Measurements from ENCODE around the gene PSMB9. TPM values are rescaled to one million over a fixed set of nuclear protein-coding genes. Genes with fewer than 3 reads are reported as not detected.

The PSMB9 gene
- total RNA-seq, 4 donors from 2014 or later: 9.1 to 31.0 (median 18.3) TPM

GRCh38 chr6:32842690-32843089 is 11.3 kb upstream of the PSMB9 start:
- TF ChIP-seq, protein P1, sequence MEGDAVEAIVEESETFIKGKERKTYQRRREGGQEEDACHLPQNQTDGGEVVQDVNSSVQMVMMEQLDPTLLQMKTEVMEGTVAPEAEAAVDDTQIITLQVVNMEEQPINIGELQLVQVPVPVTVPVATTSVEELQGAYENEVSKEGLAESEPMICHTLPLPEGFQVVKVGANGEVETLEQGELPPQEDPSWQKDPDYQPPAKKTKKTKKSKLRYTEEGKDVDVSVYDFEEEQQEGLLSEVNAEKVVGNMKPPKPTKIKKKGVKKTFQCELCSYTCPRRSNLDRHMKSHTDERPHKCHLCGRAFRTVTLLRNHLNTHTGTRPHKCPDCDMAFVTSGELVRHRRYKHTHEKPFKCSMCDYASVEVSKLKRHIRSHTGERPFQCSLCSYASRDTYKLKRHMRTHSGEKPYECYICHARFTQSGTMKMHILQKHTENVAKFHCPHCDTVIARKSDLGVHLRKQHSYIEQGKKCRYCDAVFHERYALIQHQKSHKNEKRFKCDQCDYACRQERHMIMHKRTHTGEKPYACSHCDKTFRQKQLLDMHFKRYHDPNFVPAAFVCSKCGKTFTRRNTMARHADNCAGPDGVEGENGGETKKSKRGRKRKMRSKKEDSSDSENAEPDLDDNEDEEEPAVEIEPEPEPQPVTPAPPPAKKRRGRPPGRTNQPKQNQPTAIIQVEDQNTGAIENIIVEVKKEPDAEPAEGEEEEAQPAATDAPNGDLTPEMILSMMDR (IDR thresholded peaks at IDR 0.05): no peak
- TF ChIP-seq POLR2A (IDR thresholded peaks at IDR 0.05): no peak
- no peaks in the 10 kb centered on the region for H3K9me3 ChIP-seq
- no peak for DNase-seq
- H3K4me3 ChIP-seq (replicated peaks in 1 of 3): peak overlapping the region in 1 of 3 donors; percentile 82
- WGBS, 2 donors: 73 to 88% methylated on average over 7 to 8 of the region's 8 CpGs
- H3K27ac ChIP-seq: peak overlapping the region in 1 of 3 donors; percentile 7
- intact Hi-C loops (cut with DNase I): no loop called here
- H3K4me1 ChIP-seq: peaks cover 6 to 23% of the 10 kb centered on the region in 2 donors
- H3K27me3 ChIP-seq: no peaks in the 10 kb centered on the region
- peaks cover 7 to 18% of the 10 kb centered on the region in 2 donors for H3K36me3 ChIP-seq

DNA sequence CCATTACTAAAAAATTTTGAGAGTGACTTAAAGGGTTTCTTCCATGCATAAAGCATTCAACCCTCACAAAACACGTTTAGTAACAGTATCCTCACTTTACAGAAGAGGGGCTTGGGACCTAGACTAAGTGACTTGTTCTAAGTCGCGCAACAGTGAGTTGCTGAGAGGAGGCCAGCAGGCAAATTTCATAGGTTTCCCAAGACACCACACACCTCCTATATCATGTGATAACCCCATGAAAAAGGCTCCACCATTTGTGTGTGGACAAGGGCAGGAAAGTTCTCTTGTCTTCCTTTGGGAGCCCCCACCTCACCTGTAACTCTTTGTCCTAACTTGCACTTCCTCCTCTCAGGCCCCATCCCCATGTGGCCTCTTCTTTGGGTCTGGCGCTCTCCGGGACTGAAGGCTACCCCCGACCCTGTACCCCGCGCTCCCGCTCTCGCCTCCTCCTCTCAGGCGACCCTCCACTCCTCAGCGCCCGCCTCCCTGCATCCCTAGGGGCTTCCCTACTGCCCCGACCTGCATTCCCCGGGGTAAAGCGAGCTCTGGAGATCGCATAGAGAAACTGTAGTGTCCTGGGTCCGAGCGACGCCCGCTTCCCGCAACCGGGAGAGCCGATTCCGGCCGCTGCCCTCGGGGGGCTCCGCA is 10.5 kb upstream of the PSMB9 start:
- peak; percentile 46 to 47 for DNase-seq
- Histone ChIP-seq H3K36me3 (peaks cover 11 to 18% of the 10 kb centered on the region in 2 donors), H3K27ac (peak overlapping the region; percentile 78 to 98 (median 89)), H3K27me3 (no peaks in the 10 kb centered on the region), H3K4me3 (replicated peaks in 1 of 3) (peak overlapping the region; percentile 25 to 82 (median 56)), H3K4me1 (peaks cover 3 to 20% of the 10 kb centered on the region in 2 donors), H3K9me3 (no peaks in the 10 kb centered on the region)
- intact Hi-C loops (cut with DNase I): no loop called here
- no peak for TF ChIP-seq POLR2A (IDR thresholded peaks at IDR 0.05)
- TF ChIP-seq, protein P1 (IDR thresholded peaks at IDR 0.05): no peak
- 5 to 8% methylated on average over 16 to 28 of the region's 28 CpGs for WGBS, 2 donors

- H3K27me3 ChIP-seq: no peaks in the 10 kb centered on the region
- H3K4me1 ChIP-seq: peaks cover 3 to 16% of the 10 kb centered on the region in 2 donors
- peak in 1 of 2 donors; percentile 81 for TF ChIP-seq POLR2A (IDR thresholded peaks at IDR 0.05)
- TF ChIP-seq, protein P1 (IDR thresholded peaks at IDR 0.05): peak in 4 of 6 experiments; percentile 31 to 35 (median 34)
- DNase-seq: peak; percentile 98
- intact Hi-C loops (cut with DNase I): no loop called here
- no peaks in the 10 kb centered on the region for H3K9me3 ChIP-seq
- WGBS, 2 donors: 0% methylated on average over 32 to 34 of the region's 40 CpGs
- H3K27ac ChIP-seq: peak within 1 kb of the TSS; percentile 78 to 98 (median 89)
- peaks cover 14 to 18% of the 10 kb centered on the region in 2 donors for H3K36me3 ChIP-seq
- peak within 1 kb of the TSS; percentile 25 to 82 (median 56) for H3K4me3 ChIP-seq (replicated peaks in 1 of 3)
Measured at GRCh38 chr6:32843979-32844838, 9.8 kb upstream of the PSMB9 start, which contains the start of gene PSMB8. Gene PSMB8 (minus strand): TSS chr6:32844047. CDS start chr6:32843996, 51 bp downstream.

- WGBS, 2 donors: 31 to 33% methylated on average over 16 to 19 of the region's 19 CpGs
Measured at GRCh38 chr6:32844839-32845383, 9.1 kb upstream of the PSMB9 start.

More at GRCh38 chr6:32844839-32845383, 9.1 kb upstream of the PSMB9 start:
- Histone ChIP-seq H3K9me3 (no peaks in the 10 kb centered on the region), H3K27ac (peak overlapping the region; percentile 78 to 98 (median 89)), H3K36me3 (peaks cover 14 to 20% of the 10 kb centered on the region in 2 donors), H3K27me3 (no peaks in the 10 kb centered on the region), H3K4me1 (peaks cover 3 to 15% of the 10 kb centered on the region in 2 donors), H3K4me3 (replicated peaks in 1 of 3) (peak overlapping the region in 1 of 3 donors; percentile 82)
- peak in 1 of 2 donors; percentile 60 for TF ChIP-seq POLR2A (IDR thresholded peaks at IDR 0.05)
- TF ChIP-seq, protein P1 (IDR thresholded peaks at IDR 0.05): no peak
- no peak for DNase-seq
- intact Hi-C loops (cut with DNase I): no loop called here
